NOMO-1 treated with dmso at 0.1 percent for 144 hours (cell line): ENCODE measurements around the gene NSG1.
"Not testable (repeated sequence)": the region's sequence is repeated elsewhere in the genome, so short reads cannot be mapped to it uniquely, and the experiment has no call there.

Experiments used
- DNase-seq: peaks from one replicate; lab custom pipeline; 2025; ENCODE audit not compliant: unreplicated experiment; lab: John Stamatoyannopoulos, UW

The NSG1 gene

DNA sequence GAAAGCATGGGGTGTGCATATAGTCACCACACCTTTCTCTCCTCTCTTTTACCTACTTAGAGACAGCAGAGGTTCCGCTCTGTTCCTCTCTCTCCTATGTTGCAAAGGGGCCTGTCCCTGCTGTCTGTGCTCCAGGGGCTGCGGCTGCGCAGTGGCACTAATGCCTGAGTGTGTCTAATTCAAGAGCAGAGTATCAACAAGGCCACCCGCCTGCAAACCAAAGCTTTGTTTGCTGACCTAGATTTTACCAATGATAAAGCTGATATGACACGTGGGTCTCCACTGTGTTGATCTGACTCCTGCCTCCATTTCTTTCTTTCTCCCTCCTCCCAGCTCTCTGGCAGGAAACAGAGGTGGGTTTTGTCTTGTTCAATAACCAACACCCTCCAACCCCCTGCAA is 74.9 kb downstream of the NSG1 start:
- no peak for DNase-seq

- DNase-seq: no peak
Measured at GRCh38 chr4:4462970-4463369, 76.1 kb downstream of the NSG1 start.

GRCh38 chr4:4465238-4465637 is 78.3 kb downstream of the NSG1 start:
- not testable (repeated sequence) for DNase-seq
